Duodenal mucosa (tissue), 2 donors: ENCODE data around the gene RPS25.
"Not testable (repeated sequence)": the region's sequence is repeated elsewhere in the genome, so short reads cannot be mapped to it uniquely, and the experiment has no call there.

ENCODE experiments used
- H3K27ac ChIP-seq: one replicate; pipeline ENCODE4 v1.7.0; 2013; ENCODE audit warnings: low read depth, low read length
- H3K27me3 ChIP-seq, 2 donors: one replicate each; pipeline ENCODE4 v1.7.0; 2013; ENCODE audit warnings: low read length in 2 of 2, control low read depth in 1 of 2; ENCODE audit not compliant: insufficient read depth in 2 of 2, control insufficient read depth in 1 of 2
- H3K36me3 ChIP-seq, 2 donors: one replicate each; pipeline ENCODE4 v1.7.0; 2013; ENCODE audit warnings: low read length in 2 of 2, control low read depth in 1 of 2; ENCODE audit not compliant: insufficient read depth in 2 of 2, control insufficient read depth in 1 of 2
- H3K4me1 ChIP-seq, 2 donors: one replicate each; pipeline ENCODE4 v1.7.0; 2013; ENCODE audit warnings: low read length in 2 of 2, control low read depth in 1 of 2; ENCODE audit not compliant: insufficient read depth in 2 of 2, control insufficient read depth in 1 of 2
- H3K4me3 ChIP-seq, 2 donors: one replicate each; pipeline ENCODE4 v1.7.0; 2013; ENCODE audit warnings: low read length in 2 of 2, low read depth in 1 of 2
- H3K9ac ChIP-seq, 2 donors: one replicate each; pipeline ENCODE4 v1.7.0; 2013; ENCODE audit warnings: low read length in 2 of 2, low read depth in 1 of 2
- H3K9me3 ChIP-seq, 2 donors: one replicate each; pipeline ENCODE4 v1.7.0; 2013; ENCODE audit warnings: low read length in 2 of 2, control low read depth in 1 of 2; ENCODE audit not compliant: control insufficient read depth in 1 of 2

Gene RPS25

GRCh38 chr11:118975771-118976709, 42.1 kb downstream of the RPS25 start:
- Histone ChIP-seq H3K27ac (no peak overlapping the region), H3K36me3 (no peaks in the 10 kb centered on the region), H3K9ac (no peak overlapping the region), H3K4me3 (no peak overlapping the region), H3K4me1 (peaks cover 0 to 4% of the 10 kb centered on the region in 2 donors), H3K9me3 (no peaks in the 10 kb centered on the region), H3K27me3 (peaks cover 0 to 3% of the 10 kb centered on the region in 2 donors)

GRCh38 chr11:118973985-118974384, 44.2 kb downstream of the RPS25 start:
- no peak overlapping the region for H3K9ac ChIP-seq
- no peaks in the 10 kb centered on the region for H3K4me1 ChIP-seq
- no peak overlapping the region for H3K27ac ChIP-seq
- no peaks in the 10 kb centered on the region for H3K36me3 ChIP-seq
- H3K27me3 ChIP-seq: peaks cover 0 to 3% of the 10 kb centered on the region in 2 donors
- no peak overlapping the region for H3K4me3 ChIP-seq
- no peaks in the 10 kb centered on the region for H3K9me3 ChIP-seq

GRCh38 chr11:118971646-118972045, 46.5 kb downstream of the RPS25 start, which contains the start of gene FOXR1:
Gene FOXR1 (plus strand): TSS chr11:118971761. CDS start chr11:118971932, 171 bp downstream.
- H3K27ac ChIP-seq: no peak within 1 kb of the TSS
- no peaks in the 10 kb centered on the region for H3K36me3 ChIP-seq
- H3K4me3 ChIP-seq: no peak within 1 kb of the TSS
- no peak within 1 kb of the TSS for H3K9ac ChIP-seq
- peaks cover 0 to 3% of the 10 kb centered on the region in 2 donors for H3K27me3 ChIP-seq
- no peaks in the 10 kb centered on the region for H3K9me3 ChIP-seq
- no peaks in the 10 kb centered on the region for H3K4me1 ChIP-seq

- not testable (repeated sequence) for H3K27me3 ChIP-seq, H3K27ac ChIP-seq, H3K36me3 ChIP-seq, H3K4me1 ChIP-seq, H3K4me3 ChIP-seq, H3K9ac ChIP-seq, H3K9me3 ChIP-seq
These were observed 48.6 kb downstream of the RPS25 start for GRCh38 chr11:118969508-118969907.
